ELR (cell line): ENCODE results near the gene SFXN3.
A peak's percentile ranks its signal among the peaks of the same experiment; 100 is the strongest.

Experiments
- DNase-seq: peaks from one replicate; pipeline ENCODE4 v3.0.0-alpha.2; 2015; ENCODE audit warnings: low read depth

Gene SFXN3

DNA sequence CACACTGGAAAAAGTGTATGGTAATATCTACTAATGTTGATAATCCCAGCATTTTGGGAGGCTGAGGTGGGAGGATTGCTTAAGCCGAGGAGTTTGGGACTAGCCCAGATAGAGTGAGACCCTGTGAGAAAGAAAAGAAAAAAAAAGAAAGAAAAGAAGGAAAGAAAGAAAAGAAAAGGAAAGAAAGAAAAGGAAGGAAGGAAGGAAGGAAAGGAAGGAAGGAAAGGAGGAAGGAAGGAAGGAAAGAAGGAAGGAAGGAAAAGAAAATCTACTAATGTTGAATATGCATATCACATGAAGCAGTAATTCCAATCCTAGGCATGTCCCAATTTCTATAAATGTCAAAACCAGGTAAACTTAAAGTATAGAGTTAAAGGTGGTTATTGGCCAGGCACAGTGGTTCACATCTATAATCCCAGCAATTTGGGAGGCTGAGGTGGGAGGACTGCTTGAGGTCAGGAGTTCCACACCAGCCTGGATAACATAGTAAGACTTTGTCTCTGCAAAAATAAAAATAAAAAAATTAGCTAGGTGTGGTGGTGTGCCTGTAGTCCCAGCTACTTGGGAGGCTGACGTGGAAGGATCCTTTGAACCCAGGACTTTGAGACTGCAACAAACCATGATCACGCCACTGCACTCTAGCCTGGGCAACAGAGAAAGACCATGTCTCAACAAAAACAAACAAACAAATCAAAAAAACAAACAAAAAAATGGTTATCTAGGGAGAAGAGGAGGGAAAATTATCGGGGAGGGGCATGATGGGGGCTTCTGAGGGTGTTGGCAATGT is 25.5 kb downstream of the SFXN3 start:
- no peak for DNase-seq

DNA sequence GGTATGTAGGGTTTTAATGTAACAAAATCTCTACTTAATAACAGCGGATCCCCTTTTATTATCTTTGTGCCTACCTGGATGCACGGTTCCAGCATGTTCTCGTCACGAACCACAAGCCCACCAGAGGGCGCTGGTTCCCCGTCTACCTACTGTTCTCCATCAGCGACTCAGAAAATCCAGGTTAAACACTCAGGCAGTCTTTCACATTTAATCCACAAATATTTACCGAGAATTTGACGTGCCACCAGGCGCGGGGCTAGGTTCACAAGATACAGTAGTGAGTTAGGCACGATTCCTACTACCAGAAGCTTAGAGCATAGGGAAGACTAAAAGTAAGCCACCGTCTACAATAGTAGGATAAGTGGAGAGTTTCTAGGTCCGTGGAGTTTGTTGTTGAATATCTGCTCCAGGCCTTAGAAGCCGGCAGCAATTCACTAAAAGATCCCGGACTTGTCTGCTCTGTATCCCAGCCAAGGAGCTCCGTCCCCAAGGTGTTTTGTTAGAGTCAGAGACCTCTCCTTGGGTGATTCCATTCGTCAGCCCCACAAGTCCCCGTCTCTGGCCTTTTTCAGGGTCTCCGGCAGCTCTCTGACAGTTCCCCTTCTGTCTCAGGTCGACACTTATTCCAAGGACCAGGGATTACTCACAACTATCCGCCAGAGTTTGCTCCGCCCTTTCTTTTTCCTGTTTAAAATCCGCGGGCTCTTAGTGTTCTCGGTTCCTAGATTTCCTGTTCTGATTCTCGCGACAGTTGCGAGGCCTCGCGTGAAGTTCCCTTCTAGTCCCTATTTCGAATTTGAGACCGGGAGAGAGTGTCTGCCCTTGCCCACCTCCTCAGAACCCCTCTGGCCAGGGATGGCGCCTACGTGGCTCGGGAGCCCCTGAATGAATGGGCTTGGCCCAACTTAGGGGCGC is 29.3 kb downstream of the SFXN3 start:
- peak; percentile 100 for DNase-seq

DNA sequence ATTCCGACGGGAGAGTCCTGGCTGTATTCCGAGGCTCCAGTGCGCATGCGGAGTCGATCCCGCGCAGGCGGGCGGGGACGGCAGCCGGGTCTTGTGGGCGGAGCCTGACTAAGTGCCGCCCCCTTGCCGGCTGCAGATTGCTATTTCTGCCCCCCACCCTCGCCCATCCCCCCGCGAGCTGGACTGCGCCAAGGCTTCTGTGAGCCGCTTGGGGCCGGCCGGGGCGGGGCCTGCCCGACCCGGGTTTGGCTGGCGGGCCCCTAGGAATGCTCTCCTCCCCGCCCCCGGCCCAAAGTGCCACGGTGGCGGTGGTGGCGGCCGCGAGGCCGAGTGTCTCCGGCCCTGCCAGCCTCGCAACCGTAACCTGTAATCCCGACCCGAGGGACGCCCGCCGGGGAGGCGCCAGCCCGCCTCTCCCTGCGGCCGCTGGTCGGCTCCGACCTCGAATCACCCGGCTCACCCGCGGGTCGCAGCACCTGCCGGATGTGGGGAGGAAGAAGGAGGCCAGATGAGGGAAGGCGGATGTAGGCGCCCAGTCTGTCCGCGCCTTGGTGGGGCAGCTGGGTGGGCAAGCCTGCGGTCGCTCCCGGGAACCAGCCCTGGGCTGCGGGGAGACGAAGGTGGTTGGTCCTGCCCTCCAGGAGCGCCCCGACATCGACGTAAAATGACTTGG is 30.1 kb downstream of the SFXN3 start:
- peak; percentile 95 for DNase-seq

DNA sequence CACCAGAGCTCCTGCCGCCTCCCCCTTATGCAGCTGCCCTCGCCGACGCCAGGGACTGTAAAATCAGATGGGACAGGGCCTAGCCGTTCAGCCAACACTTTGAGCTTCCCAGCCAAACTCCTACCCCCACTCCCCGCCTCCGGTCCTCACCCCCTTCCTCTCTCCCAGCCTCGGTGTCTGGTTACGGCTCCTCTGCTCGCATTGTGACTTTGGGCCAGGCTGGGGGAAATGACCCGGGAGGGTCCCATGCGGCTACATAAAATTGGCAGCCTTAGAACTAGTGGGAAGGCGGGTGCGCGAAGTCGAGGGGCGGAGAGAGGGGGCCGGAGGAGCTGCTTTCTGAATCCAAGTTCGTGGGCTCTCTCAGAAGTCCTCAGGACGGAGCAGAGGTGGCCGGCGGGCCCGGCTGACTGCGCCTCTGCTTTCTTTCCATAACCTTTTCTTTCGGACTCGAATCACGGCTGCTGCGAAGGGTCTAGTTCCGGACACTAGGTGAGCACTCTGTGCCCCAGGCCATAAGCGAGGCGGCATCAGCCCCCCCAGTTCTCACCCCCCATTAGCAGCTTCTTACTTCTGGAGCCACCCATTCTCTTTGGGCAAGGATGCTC is 30.7 kb downstream of the SFXN3 start, which contains the start of gene KAZALD1:
TSS of gene KAZALD1 (plus strand) at position 366 of the 608 bp plus-strand sequence. CDS start 604 bp downstream, outside the sequence.
- no peak for DNase-seq

DNA sequence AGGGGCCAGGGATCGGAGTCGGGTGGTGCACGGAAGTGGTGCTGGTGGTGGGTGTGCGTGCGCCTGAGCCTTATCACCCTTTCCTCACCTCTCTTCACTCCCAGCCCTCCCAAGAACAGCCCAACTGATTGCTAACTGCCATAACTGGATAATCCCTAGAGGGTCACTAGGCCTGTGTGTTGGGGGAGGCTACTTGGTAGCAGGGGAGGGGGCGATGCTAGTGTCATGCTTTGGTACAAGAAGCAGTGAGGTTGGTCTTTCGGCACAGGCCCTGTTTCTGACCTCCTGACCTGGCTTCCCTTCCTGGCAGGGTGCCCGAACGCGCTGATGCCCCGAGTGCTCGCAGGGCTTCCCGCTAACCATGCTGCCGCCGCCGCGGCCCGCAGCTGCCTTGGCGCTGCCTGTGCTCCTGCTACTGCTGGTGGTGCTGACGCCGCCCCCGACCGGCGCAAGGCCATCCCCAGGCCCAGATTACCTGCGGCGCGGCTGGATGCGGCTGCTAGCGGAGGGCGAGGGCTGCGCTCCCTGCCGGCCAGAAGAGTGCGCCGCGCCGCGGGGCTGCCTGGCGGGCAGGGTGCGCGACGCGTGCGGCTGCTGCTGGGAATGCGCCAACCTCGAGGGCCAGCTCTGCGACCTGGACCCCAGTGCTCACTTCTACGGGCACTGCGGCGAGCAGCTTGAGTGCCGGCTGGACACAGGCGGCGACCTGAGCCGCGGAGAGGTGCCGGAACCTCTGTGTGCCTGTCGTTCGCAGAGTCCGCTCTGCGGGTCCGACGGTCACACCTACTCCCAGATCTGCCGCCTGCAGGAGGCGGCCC is 31.4 kb downstream of the SFXN3 start:
- peak; percentile 62 for DNase-seq

DNA sequence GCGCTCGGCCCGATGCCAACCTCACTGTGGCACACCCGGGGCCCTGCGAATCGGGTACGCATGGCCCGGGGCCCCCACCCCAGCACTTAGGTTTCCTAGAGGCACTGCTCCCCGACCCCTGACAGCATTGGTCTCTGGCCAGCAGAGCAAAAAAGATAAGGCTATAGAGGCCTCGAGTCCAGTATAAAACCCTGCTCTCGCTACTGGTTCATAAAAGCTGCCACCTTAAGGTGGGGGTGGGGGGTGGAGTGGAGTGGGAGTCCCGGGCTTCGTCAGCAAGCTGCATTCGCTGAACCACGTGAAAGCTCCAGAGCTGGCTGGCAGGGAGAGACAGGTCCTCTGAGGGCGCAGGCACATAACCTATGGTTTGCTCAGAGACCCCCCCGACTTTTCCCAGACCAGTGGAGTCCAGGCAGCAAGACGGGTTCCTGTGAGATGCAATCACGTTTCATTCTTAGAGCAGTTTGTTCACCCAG is 32.1 kb downstream of the SFXN3 start:
- no peak for DNase-seq

DNA sequence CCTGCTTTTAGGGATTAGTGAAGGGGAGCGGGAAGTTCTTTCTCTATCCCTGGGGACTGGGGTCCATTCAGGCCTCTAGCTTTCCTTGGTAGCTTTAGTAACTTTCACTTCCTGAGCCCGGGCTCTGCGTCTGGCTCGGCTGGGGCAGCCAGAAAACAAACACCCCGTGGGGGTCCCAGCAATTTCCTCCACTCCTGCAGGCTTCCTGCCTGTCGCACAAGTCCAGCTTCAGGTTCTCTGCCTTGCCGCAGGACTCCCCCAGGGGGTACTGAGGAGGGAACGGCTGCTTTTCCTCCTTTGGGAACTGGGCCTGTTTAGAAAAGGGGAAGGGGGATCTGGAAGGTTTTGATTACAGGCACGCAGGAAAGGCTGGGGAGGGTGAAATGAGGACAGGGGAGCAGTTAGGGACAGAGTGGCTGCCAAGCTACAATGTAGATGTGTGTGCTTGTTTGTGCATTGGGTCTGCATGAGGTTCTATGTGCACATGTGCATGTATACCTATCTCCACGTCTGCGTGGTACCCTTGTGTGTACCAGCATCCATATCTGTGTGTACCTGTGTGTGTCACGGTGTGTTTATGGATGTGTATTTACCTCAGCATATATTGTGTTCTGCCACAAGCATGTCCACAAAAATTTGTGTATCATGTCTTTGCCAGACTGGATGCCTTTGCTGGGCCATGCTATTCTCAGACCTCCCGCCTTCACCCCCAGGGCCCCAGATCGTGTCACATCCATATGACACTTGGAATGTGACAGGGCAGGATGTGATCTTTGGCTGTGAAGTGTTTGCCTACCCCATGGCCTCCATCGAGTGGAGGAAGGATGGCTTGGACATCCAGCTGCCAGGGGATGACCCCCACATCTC is 32.7 kb downstream of the SFXN3 start:
- DNase-seq: no peak

DNA sequence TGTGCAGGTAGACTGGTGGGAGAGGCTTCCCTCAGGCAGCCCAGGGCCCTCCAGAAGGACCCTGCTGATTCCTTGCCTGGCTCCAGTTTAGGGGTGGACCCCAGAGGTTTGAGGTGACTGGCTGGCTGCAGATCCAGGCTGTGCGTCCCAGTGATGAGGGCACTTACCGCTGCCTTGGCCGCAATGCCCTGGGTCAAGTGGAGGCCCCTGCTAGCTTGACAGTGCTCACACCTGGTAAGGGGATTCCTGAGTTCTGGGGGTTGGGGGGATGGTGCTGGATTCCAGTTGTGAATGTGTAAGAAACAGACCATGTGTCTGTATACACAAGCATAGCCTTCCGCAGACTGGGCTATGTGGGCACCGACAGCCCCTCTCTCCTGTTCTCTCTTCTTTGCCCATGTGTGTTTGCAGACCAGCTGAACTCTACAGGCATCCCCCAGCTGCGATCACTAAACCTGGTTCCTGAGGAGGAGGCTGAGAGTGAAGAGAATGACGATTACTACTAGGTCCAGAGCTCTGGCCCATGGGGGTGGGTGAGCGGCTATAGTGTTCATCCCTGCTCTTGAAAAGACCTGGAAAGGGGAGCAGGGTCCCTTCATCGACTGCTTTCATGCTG is 33.5 kb downstream of the SFXN3 start:
- no peak for DNase-seq

DNA sequence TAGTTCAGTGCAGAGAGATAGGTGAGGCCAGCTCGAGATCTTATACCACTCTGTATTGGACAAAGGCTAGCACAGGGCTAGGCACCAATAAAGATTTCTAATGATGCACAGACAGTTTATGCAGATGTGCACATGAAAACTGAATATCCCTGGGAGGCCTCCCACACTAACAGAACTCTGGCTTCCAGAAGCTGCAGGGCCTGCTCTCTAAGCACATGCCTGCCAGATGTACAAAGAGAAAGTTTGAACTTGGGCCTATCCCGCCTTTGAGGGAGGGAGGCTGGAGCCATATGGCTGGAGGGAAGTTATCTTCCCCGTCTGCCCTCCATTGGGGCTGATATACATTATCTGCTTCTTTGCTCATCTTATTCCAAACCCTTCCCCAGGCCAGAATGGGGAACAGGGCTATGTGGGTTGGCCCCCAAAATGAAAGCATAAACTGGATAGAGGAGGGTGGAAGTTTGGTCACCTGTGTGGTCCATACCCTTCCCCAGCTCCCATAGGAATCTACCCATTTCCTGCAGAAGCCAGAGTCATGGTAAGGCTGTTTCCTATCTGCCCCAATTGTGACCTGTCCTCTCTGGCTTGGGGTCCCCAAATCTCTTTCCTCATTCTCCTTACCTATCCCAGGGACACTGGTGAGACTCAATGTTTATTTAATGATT is 34.6 kb downstream of the SFXN3 start:
- peak; percentile 34 for DNase-seq

DNA sequence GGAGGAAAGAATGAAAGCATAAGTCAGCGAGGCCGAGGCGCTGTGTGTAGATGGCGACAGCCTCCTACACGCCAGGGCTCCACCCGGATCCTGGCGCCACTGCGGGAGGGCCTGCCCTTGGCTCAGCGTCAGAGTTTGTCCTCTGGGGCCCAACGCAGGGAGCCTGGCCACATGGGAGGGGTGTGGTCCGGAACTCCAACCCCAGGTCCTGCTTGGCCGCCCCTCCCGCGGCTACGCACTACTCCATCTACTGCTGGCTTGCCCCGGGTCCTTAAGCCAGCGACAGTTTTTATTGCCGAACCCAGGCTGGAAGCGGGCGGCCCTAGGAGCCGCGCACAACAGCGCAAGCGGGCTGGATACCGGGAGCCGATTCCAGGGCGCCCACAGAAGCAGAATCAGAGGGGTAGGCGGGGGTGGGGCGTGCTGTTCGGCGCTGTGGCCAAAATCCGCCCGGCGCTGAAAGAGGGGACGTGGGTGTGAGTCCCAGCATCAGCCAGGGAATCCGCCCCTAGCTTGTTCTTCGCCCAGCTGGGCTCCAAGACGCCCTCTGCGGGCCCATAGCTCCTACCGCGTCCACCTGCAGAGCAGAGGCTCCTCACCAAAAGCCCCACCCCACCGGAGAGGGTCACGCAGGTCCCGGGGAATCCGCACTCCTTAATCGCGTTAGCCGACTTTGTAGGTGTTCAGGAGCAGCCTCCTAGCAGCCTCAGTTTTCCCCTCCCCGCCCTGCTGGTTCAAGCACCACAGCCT is 35.3 kb downstream of the SFXN3 start:
- DNase-seq: peak; percentile 82

DNA sequence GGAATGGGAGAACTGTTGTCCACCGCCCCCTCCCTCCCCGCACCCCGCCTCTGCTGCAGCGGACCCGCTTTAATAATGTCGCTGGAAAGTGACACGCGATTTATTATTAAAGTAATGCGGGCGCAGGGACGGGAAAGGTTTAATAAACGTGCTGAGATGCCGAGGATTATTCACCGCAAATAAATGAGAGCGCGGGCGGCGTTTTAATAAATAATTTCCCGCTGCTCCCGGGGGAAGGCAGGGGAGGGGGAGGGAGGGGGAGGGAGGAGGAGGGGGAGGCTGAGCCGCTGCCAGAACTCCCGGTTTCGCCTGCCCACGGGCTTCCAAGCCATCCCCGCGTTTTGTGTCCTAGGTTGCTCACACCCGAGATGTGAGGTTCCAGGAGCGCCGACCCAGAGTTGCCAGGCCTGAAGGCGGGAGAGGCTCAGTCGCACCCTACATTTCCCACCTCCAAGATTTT is 35.9 kb downstream of the SFXN3 start:
- no peak for DNase-seq

DNA sequence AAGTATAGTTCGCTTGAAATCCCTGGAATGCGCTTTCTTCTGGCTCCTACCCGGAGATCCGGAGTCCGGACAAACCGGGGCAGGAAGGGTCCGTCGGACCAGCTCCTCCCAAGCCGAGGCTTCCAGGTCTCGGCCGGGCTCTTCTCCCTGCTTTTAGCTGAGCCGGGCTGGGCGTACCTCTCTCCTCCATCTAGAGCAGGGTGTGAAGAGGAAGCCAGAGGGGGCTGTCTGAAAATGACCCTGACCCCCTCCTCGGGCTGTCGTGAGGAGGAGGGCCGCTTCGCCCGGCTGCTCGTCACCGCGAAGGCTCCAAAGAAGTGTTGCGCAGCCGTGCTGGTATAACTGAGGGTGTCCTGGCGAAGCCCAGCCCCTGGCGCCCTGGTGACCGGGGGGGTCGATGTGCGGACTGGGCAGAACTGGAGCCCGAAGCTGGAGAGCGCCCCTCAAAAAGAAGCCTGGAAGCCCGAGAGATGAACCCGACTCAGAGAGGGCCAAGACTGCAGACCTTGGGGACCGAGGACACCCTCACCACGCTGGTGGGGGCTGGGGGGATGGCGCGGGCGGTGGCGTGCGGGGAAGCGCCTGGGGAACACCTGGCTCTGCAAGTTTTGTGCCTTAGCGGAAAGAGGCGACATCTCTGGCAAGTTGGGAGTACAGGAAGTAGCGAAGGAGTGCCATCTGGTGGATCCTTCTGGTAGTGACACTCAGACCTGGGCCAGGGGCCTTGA is 36.5 kb downstream of the SFXN3 start:
- DNase-seq: peak; percentile 86

DNA sequence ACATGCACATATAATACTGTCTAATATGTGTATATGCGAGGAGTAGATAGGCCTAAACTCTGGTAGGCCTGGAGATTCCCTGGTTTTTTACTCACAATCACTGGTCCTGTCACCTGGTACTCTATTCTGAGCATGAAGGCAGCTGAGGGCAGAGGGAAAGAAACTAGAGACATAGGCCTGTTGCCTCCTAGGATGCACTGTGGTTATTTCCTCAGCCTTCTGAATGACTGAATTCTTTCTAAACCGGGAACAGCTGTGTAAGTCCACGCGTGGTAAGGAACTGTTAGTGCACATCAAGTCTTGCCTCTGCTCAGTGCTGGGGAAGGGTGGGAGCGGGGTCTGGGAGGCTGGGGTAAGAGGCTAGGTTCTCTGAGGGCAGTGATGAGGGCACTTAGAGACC is 38.4 kb downstream of the SFXN3 start:
- DNase-seq: no peak

DNA sequence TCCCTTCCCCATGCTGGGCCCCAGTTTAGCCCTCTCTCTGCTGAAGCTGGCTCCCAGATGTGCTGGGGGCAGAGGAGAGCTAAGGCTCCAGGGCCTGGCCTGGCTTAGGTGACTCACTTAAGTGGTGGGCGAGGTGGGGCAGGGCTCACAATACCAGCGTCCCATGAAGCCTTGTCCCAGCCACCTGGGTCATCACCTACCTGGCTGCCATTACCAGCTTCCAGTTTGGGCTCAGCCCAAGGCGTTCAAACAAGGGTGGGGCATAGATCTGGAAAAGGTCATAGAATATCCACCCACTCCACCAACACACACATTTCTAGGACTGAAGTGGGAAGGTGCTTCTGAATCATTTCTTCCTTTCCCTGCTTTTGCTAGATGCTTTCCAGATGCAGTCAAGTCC is 39.1 kb downstream of the SFXN3 start:
- no peak for DNase-seq

DNA sequence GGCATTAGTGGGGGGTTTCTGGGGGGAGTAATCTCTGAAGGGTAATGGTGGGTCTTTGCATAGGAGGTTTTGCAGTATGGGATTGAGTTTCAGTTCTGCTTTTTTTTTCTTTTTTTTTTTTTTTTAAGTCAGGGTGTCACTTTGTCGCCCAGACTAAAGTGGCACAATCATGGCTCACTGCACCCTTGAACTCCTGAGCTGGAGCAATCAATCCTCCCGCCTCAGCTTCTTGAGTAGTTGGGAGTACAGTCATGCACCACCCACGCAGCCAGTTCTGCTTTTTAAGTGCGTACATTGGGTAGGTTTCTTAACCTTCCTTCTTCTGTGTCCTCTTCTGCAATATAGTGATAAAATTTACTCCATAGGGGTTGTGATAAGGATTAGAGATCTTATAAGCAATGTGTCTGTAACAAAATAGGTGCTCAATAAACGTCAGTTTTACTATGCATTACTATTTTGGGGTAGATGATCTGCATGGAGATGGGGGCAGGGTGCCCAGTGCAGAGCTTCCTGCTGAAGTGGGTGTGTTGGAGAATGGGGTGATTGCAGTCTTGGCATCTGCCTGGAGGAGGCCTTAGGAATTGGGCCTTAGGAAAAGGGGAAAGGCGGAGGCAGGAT is 40.3 kb downstream of the SFXN3 start:
- peak; percentile 34 for DNase-seq

DNA sequence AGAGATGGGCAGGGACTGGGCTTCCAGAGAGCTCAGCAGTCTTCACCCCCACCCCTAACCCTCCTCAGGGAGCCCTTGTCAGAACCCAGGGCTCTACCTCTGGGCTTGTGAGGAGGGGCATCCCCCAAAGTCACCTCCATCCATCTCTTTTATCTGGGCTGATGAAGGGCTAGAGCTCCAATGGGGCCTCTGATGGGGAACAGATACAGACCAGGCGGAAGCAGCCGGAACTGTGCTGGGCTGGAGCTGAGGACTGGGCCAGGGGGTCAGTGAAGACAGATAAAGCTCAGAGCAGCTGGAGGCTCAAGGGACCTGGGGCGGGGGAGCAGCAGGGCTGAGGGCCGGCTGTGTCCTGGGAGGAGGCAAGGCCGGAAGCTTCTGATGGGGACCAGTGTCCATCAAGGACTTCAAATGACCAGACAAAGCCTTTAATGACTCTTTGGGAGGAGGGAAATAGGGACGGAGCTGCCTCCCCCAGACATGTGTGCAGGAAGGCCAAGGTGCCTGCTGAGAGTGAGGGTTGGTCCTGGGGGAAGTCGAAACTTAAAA is 40.9 kb downstream of the SFXN3 start:
- DNase-seq: no peak

DNA sequence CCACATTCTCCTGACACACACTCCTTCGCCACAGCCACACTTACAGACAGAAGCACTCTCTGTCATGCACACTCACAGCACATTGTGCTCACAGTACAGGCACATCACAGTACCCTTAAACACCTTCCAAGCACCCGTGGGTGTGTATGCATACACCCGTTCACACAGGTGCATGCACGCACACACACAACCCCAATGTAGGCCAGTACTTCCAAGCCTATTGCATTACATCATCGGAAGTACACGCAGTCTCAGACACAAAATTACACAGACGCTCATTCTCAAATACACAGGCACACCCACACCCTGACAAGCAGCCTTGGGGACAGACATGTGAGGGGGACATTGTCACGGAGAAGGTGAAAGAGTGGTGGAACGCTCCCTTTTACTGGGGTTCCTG is 41.9 kb downstream of the SFXN3 start:
- DNase-seq: no peak
